Measurements from ENCODE around the gene EGFL8. TPM values are rescaled to one million over a fixed set of nuclear protein-coding genes. Genes with fewer than 3 reads are reported as not detected.
"Not testable (repeated sequence)": the region's sequence is repeated elsewhere in the genome, so short reads cannot be mapped to it uniquely, and the experiment has no call there.

Gene EGFL8
- total RNA-seq, 2 experiments from 2014 or later: 12.8 to 14.0 TPM

- no peaks in the 10 kb centered on the region for H3K36me3 Mint-ChIP-seq
- H3K4me1 Mint-ChIP-seq: no peaks in the 10 kb centered on the region
- no peak for DNase-seq
- no peaks in the 10 kb centered on the region for H3K27me3 Mint-ChIP-seq
- H3K4me3 Mint-ChIP-seq: no peak overlapping the region
- H3K9me3 Mint-ChIP-seq: no peaks in the 10 kb centered on the region
- H3K27ac Mint-ChIP-seq: no peak overlapping the region
These were observed 39.3 kb downstream of the EGFL8 start for GRCh38 chr6:32203426-32204267.

- Mint-ChIP-seq H3K4me1 (no peaks in the 10 kb centered on the region), H3K27ac (no peak overlapping the region), H3K4me3 (no peak overlapping the region), H3K36me3 (no peaks in the 10 kb centered on the region), H3K9me3 (no peaks in the 10 kb centered on the region), H3K27me3 (no peaks in the 10 kb centered on the region)
- no peak for DNase-seq
These were observed 39.9 kb downstream of the EGFL8 start for GRCh38 chr6:32204268-32204715.

GRCh38 chr6:32208996-32209395 lies 44.6 kb downstream of the EGFL8 start:
- Mint-ChIP-seq H3K27me3 (no peaks in the 10 kb centered on the region), H3K27ac (no peak overlapping the region), H3K4me3 (no peak overlapping the region), H3K9me3 (no peaks in the 10 kb centered on the region), H3K36me3 (no peaks in the 10 kb centered on the region), H3K4me1 (no peaks in the 10 kb centered on the region)
- no peak for DNase-seq

- Mint-ChIP-seq H3K27me3 (no peaks in the 10 kb centered on the region), H3K36me3 (no peaks in the 10 kb centered on the region), H3K4me1 (no peaks in the 10 kb centered on the region), H3K4me3 (no peak overlapping the region), H3K9me3 (no peaks in the 10 kb centered on the region), H3K27ac (no peak overlapping the region)
- DNase-seq: no peak
These were observed 45.8 kb downstream of the EGFL8 start for GRCh38 chr6:32210191-32210601.

- H3K27me3 Mint-ChIP-seq, H3K4me3 Mint-ChIP-seq, H3K9me3 Mint-ChIP-seq, DNase-seq, H3K27ac Mint-ChIP-seq, H3K36me3 Mint-ChIP-seq, H3K4me1 Mint-ChIP-seq: not testable (repeated sequence)
These were observed 47.0 kb downstream of the EGFL8 start for GRCh38 chr6:32211432-32211831.

- no peak overlapping the region for H3K27ac Mint-ChIP-seq
- no peak for DNase-seq
- H3K9me3 Mint-ChIP-seq: no peaks in the 10 kb centered on the region
- no peaks in the 10 kb centered on the region for H3K4me1 Mint-ChIP-seq
- no peaks in the 10 kb centered on the region for H3K36me3 Mint-ChIP-seq
- no peak overlapping the region for H3K4me3 Mint-ChIP-seq
- no peaks in the 10 kb centered on the region for H3K27me3 Mint-ChIP-seq
These were observed 47.8 kb downstream of the EGFL8 start for GRCh38 chr6:32212076-32212760.

GRCh38 chr6:32213649-32214048 lies 49.3 kb downstream of the EGFL8 start:
- no peaks in the 10 kb centered on the region for H3K27me3 Mint-ChIP-seq
- DNase-seq: no peak
- H3K27ac Mint-ChIP-seq: no peak overlapping the region

GRCh38 chr6:32214126-32214525 lies 49.7 kb downstream of the EGFL8 start:
- no peak for DNase-seq
- no peak overlapping the region for H3K27ac Mint-ChIP-seq
- H3K36me3 Mint-ChIP-seq: no peaks in the 10 kb centered on the region
- H3K4me1 Mint-ChIP-seq: no peaks in the 10 kb centered on the region
- no peaks in the 10 kb centered on the region for H3K9me3 Mint-ChIP-seq
- no peaks in the 10 kb centered on the region for H3K27me3 Mint-ChIP-seq
- H3K4me3 Mint-ChIP-seq: no peak overlapping the region

More at GRCh38 chr6:32213649-32214048, 49.3 kb downstream of the EGFL8 start:
- Mint-ChIP-seq H3K4me1 (no peaks in the 10 kb centered on the region), H3K4me3 (no peak overlapping the region), H3K36me3 (no peaks in the 10 kb centered on the region), H3K9me3 (no peaks in the 10 kb centered on the region)

GRCh38 chr6:32215617-32216016 lies 51.2 kb downstream of the EGFL8 start:
- no peak for DNase-seq
- Mint-ChIP-seq H3K9me3 (no peaks in the 10 kb centered on the region), H3K4me3 (no peak overlapping the region), H3K4me1 (no peaks in the 10 kb centered on the region), H3K27me3 (no peaks in the 10 kb centered on the region), H3K27ac (no peak overlapping the region), H3K36me3 (no peaks in the 10 kb centered on the region)

GRCh38 chr6:32216285-32216684 lies 51.9 kb downstream of the EGFL8 start:
- Mint-ChIP-seq H3K27me3 (no peaks in the 10 kb centered on the region), H3K4me1 (no peaks in the 10 kb centered on the region), H3K36me3 (no peaks in the 10 kb centered on the region), H3K27ac (no peak overlapping the region), H3K4me3 (no peak overlapping the region), H3K9me3 (no peaks in the 10 kb centered on the region)
- no peak for DNase-seq

- Mint-ChIP-seq H3K4me3 (no peak overlapping the region), H3K9me3 (no peaks in the 10 kb centered on the region)
These were observed 52.6 kb downstream of the EGFL8 start for GRCh38 chr6:32216998-32217397.

More at GRCh38 chr6:32216998-32217397, 52.6 kb downstream of the EGFL8 start:
- no peaks in the 10 kb centered on the region for H3K36me3 Mint-ChIP-seq
- DNase-seq: no peak
- no peak overlapping the region for H3K27ac Mint-ChIP-seq
- no peaks in the 10 kb centered on the region for H3K4me1 Mint-ChIP-seq
- H3K27me3 Mint-ChIP-seq: no peaks in the 10 kb centered on the region

Other genes with a start within 250 kb of the EGFL8 start
- 1 to 10 TPM in 1 of 2 experiments, under 1 TPM in 1; 0.42 to 1.6 TPM for gene C2, start 236.9 kb upstream of the EGFL8 start, total RNA-seq
- under 1 TPM; 0.52 to 0.82 TPM for gene CFB, start 218.5 kb upstream of the EGFL8 start, total RNA-seq
- gene NELFE, start 205.6 kb upstream of the EGFL8 start, total RNA-seq: 10 to 100 TPM; 73.8 to 75.5 TPM
- gene SKIC2, start 205.4 kb upstream of the EGFL8 start, total RNA-seq: 10 to 100 TPM; 84.6 to 90.9 TPM
- 10 to 100 TPM; 15.6 to 16.3 TPM for gene DXO, start 192.5 kb upstream of the EGFL8 start, total RNA-seq
- 1 to 10 TPM; 2.2 to 3.2 TPM for gene C4A, start 182.5 kb upstream of the EGFL8 start, total RNA-seq
- gene C4B, start 149.8 kb upstream of the EGFL8 start, total RNA-seq: 1 to 10 TPM; 3.0 to 4.0 TPM
- under 1 TPM in 1 of 2 experiments, not detected in 1; 0.12 TPM for gene CYP21A2, start 126.2 kb upstream of the EGFL8 start, total RNA-seq
- 1 to 10 TPM in 1 of 2 experiments, under 1 TPM in 1; 0.43 to 1.2 TPM for gene TNXB, start 55.3 kb upstream of the EGFL8 start, total RNA-seq
- gene ATF6B, start 36.3 kb upstream of the EGFL8 start, total RNA-seq: 10 to 100 TPM; 50.4 to 53.5 TPM
- 1 to 10 TPM; 5.8 to 6.8 TPM for gene FKBPL, start 34.3 kb upstream of the EGFL8 start, total RNA-seq
- 1 to 10 TPM; 1.4 to 1.5 TPM for gene PRRT1, start 12.7 kb upstream of the EGFL8 start, total RNA-seq
- gene PPT2, start 10.5 kb upstream of the EGFL8 start, total RNA-seq: 10 to 100 TPM; 19.5 to 24.4 TPM
- 10 to 100 TPM; 30.8 to 33.6 TPM for gene AGPAT1, start 11.5 kb downstream of the EGFL8 start, total RNA-seq
- 10 to 100 TPM; 58.3 to 58.6 TPM for gene RNF5, start 13.8 kb downstream of the EGFL8 start, total RNA-seq
- 10 to 100 TPM in 1 of 2 experiments, 1 to 10 TPM in 1; 9.6 to 11.5 TPM for gene AGER, start 19.7 kb downstream of the EGFL8 start, total RNA-seq
- 10 to 100 TPM; 56.4 to 56.9 TPM for gene PBX2, start 25.6 kb downstream of the EGFL8 start, total RNA-seq
- 10 to 100 TPM; 68.4 to 71.3 TPM for gene GPSM3, start 28.0 kb downstream of the EGFL8 start, total RNA-seq
- gene NOTCH4, start 59.5 kb downstream of the EGFL8 start, total RNA-seq: 1 to 10 TPM in 1 of 2 experiments, under 1 TPM in 1; 0.88 to 1.3 TPM
- not detected for gene TSBP1, start 207.3 kb downstream of the EGFL8 start, total RNA-seq
- gene BTNL2, start 242.6 kb downstream of the EGFL8 start, total RNA-seq: not detected

All from activated naive CD8-positive, alpha-beta T cell treated with anti-CD3 and anti-CD28 coated beads for 36 hours (primary cell).